ENCODE results near the gene RPA3.

The RPA3 gene

DNA sequence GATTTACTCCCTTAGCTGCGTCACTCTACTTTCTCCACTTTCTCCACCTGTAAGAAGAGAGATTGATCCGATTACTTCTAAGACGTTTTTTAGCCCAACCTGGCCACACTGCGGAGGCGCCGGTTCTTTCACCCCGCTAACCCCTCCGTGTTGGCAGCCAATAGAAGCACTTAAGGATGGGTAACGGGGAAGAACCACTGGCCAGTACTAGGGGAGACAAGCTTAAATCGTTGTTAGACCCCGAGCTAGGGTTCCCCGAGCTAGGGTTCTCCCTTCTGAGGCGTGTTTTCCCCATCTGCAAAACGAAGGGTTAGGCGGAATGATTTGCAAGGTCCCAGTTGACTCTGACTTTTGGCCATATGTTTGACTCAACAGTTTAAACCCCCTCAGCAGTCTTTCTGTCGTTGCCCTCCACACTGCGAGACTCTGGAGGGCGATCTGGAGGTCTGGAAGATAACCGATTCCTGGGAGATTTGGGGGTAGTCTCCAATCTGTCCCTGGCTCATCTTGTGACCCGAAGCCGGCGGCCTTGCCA lies 77.2 kb downstream of the RPA3 start:
- TF ChIP-seq TAF1 (IDR thresholded peaks at IDR 0.05; ENCODE audit: low read depth) (no peak; the same call in 1 of the 2 replicates), FOXM1 (IDR thresholded peaks at IDR 0.05; ENCODE audit: borderline replicate concordance, low read depth) (no peak), CEBPB (IDR thresholded peaks at IDR 0.05) (no peak), ZBTB7A (IDR thresholded peaks at IDR 0.05; ENCODE audit: low read depth) (no peak), EP300 (IDR thresholded peaks at IDR 0.05; ENCODE audit: borderline replicate concordance) (no peak), NFIC (IDR thresholded peaks at IDR 0.05) (no peak), YY1 (IDR thresholded peaks at IDR 0.05; ENCODE audit: low read depth) (no peak), RAD21 (IDR thresholded peaks at IDR 0.05; ENCODE audit: low read depth) (no peak), TEAD4 (IDR thresholded peaks at IDR 0.05) (no peak), EGR1 (IDR thresholded peaks at IDR 0.05) (no peak), CREB1 (IDR thresholded peaks at IDR 0.05; ENCODE audit: low read depth) (no peak), TCF12 (IDR thresholded peaks at IDR 0.05; ENCODE audit: low read depth) (no peak)
- TF ChIP-seq, protein P1, sequence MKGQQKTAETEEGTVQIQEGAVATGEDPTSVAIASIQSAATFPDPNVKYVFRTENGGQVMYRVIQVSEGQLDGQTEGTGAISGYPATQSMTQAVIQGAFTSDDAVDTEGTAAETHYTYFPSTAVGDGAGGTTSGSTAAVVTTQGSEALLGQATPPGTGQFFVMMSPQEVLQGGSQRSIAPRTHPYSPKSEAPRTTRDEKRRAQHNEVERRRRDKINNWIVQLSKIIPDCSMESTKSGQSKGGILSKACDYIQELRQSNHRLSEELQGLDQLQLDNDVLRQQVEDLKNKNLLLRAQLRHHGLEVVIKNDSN (IDR thresholded peaks at IDR 0.05) = no peak
- TF ChIP-seq, protein P2, sequence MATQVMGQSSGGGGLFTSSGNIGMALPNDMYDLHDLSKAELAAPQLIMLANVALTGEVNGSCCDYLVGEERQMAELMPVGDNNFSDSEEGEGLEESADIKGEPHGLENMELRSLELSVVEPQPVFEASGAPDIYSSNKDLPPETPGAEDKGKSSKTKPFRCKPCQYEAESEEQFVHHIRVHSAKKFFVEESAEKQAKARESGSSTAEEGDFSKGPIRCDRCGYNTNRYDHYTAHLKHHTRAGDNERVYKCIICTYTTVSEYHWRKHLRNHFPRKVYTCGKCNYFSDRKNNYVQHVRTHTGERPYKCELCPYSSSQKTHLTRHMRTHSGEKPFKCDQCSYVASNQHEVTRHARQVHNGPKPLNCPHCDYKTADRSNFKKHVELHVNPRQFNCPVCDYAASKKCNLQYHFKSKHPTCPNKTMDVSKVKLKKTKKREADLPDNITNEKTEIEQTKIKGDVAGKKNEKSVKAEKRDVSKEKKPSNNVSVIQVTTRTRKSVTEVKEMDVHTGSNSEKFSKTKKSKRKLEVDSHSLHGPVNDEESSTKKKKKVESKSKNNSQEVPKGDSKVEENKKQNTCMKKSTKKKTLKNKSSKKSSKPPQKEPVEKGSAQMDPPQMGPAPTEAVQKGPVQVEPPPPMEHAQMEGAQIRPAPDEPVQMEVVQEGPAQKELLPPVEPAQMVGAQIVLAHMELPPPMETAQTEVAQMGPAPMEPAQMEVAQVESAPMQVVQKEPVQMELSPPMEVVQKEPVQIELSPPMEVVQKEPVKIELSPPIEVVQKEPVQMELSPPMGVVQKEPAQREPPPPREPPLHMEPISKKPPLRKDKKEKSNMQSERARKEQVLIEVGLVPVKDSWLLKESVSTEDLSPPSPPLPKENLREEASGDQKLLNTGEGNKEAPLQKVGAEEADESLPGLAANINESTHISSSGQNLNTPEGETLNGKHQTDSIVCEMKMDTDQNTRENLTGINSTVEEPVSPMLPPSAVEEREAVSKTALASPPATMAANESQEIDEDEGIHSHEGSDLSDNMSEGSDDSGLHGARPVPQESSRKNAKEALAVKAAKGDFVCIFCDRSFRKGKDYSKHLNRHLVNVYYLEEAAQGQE (IDR thresholded peaks at IDR 0.05; ENCODE audit: low read depth) = no peak

DNA sequence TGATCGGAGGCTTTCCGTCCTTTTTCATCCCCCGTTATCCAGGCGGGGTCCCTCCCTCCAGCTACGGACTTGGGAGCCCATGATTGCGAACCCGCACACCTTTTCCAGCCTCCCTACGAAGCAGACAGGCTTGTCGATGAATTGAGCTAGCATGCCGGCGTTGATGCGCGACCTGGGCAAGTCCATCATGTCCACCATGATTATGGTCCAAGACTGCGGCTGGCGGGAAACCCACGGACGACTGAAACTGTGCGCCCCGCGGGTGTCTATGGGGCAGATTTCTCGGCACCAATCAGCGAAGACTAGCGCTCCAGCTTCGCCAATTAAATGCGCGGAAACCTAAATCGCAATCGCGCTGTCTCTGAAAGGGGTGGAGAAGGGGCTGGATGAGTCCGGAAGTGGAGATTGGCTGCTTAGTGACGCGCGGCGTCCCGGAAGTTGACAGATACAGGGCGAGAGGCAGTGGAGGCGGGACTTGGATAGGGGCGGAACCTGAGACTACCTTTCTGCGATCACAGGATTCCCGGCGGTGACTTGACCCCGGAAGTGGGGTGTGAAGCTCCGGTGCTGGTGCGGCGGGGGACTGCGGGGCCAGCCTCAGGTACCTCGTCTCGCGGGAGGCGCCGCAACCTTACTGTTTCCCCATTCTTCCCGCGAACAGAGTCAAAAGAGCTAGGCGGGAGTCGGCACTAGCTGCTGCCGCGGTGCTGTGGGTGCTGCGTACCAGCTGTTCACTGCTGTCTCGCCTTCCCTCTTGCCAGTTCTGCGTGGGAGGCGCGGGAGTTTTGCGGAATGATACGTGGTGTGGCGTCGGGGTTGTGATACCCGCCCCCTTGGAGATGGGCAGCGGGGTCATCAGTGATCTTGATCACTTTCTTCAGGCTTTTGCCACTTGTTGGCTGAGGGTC lies 77.9 kb downstream of the RPA3 start, which contains the start of gene UMAD1:
UMAD1 (plus strand) TSS at position 532 of the 908 bp plus-strand sequence. CDS start 32,620 bp downstream, outside the sequence.
- no peak for TF ChIP-seq NFIC (IDR thresholded peaks at IDR 0.05)
- no peak; the same call in none of the 2 replicates for TF ChIP-seq TAF1 (IDR thresholded peaks at IDR 0.05; ENCODE audit: low read depth)
- TF ChIP-seq TEAD4 (IDR thresholded peaks at IDR 0.05) = peak; percentile 28; the same call in 1 of the 2 replicates
- peak; percentile 9; the same call in 1 of the 2 replicates for TF ChIP-seq TCF12 (IDR thresholded peaks at IDR 0.05; ENCODE audit: low read depth)
- no peak for TF ChIP-seq ZBTB7A (IDR thresholded peaks at IDR 0.05; ENCODE audit: low read depth)
- TF ChIP-seq, protein P3, sequence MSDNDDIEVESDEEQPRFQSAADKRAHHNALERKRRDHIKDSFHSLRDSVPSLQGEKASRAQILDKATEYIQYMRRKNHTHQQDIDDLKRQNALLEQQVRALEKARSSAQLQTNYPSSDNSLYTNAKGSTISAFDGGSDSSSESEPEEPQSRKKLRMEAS (IDR thresholded peaks at IDR 0.05) = peak; percentile 56; the same call in 1 of the 2 replicates
- no peak; the same call in 1 of the 2 replicates for TF ChIP-seq EP300 (IDR thresholded peaks at IDR 0.05; ENCODE audit: borderline replicate concordance)
- TF ChIP-seq, protein P1 (IDR thresholded peaks at IDR 0.05) = no peak; the same call in 1 of the 2 replicates
- TF ChIP-seq, protein P2 (IDR thresholded peaks at IDR 0.05; ENCODE audit: low read depth) = no peak
- no peak for TF ChIP-seq RAD21 (IDR thresholded peaks at IDR 0.05; ENCODE audit: low read depth)
- TF ChIP-seq YY1 (IDR thresholded peaks at IDR 0.05; ENCODE audit: low read depth) = peak; percentile 88
- TF ChIP-seq CREB1 (IDR thresholded peaks at IDR 0.05; ENCODE audit: low read depth) = peak; percentile 68
- TF ChIP-seq EGR1 (IDR thresholded peaks at IDR 0.05) = peak; percentile 95
- TF ChIP-seq FOXM1 (IDR thresholded peaks at IDR 0.05; ENCODE audit: borderline replicate concordance, low read depth) = no peak; the same call in 1 of the 2 replicates
- TF ChIP-seq CEBPB (IDR thresholded peaks at IDR 0.05) = no peak

DNA sequence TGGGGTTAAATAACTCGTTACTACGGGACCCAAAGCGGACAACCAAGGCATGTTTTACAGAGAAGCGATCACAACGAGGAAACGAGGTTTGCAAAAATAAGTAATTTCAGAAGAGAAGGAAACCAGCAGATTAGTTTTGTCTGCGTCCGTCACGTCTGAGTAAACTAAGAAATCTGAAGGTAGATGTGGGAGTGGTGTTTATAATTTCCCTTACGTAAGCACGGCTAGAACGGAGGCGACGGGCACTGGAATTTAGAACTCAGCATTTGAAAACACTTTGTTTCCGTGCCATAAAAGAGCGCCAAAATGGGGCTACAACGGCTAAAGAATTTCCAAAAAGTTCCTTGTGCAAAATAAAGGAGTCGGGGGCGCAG lies 78.6 kb downstream of the RPA3 start:
- TF ChIP-seq EGR1 (IDR thresholded peaks at IDR 0.05) = no peak
- no peak for TF ChIP-seq EP300 (IDR thresholded peaks at IDR 0.05; ENCODE audit: borderline replicate concordance)
- no peak for TF ChIP-seq CREB1 (IDR thresholded peaks at IDR 0.05; ENCODE audit: low read depth)
- TF ChIP-seq FOXM1 (IDR thresholded peaks at IDR 0.05; ENCODE audit: borderline replicate concordance, low read depth) = no peak

DNA sequence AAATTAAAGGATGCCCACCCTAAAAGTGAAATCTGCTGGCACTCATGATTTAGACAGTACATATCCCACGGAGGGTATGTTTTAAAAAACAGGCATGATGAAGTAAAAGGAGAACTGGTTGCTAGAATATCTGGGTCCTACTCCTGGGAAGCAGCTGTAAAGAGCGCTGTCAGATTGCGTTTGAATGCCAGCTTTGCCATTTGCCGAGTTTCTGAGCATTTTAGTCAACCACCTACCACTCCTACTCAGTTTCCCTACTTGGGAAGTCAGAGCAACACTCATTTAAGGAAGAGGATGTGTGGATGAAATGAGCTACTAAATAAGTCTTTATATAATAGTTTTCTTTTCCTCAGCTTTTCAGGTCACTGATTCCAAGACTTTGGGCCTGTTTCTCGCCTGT lies 79.0 kb downstream of the RPA3 start:
- TF ChIP-seq EP300 (IDR thresholded peaks at IDR 0.05; ENCODE audit: borderline replicate concordance) = no peak
- no peak for TF ChIP-seq ZBTB7A (IDR thresholded peaks at IDR 0.05; ENCODE audit: low read depth)
- TF ChIP-seq, protein P1 (IDR thresholded peaks at IDR 0.05) = no peak
- TF ChIP-seq TEAD4 (IDR thresholded peaks at IDR 0.05) = no peak
- no peak for TF ChIP-seq RAD21 (IDR thresholded peaks at IDR 0.05; ENCODE audit: low read depth)
- no peak for TF ChIP-seq YY1 (IDR thresholded peaks at IDR 0.05; ENCODE audit: low read depth)
- no peak for TF ChIP-seq FOXM1 (IDR thresholded peaks at IDR 0.05; ENCODE audit: borderline replicate concordance, low read depth)
- no peak for TF ChIP-seq NFIC (IDR thresholded peaks at IDR 0.05)
- TF ChIP-seq TCF12 (IDR thresholded peaks at IDR 0.05; ENCODE audit: low read depth) = no peak
- no peak for TF ChIP-seq TAF1 (IDR thresholded peaks at IDR 0.05; ENCODE audit: low read depth)
- TF ChIP-seq, protein P3 (IDR thresholded peaks at IDR 0.05) = no peak
- no peak for TF ChIP-seq EGR1 (IDR thresholded peaks at IDR 0.05)
- TF ChIP-seq, protein P2 (IDR thresholded peaks at IDR 0.05; ENCODE audit: low read depth) = no peak
- no peak for TF ChIP-seq CEBPB (IDR thresholded peaks at IDR 0.05)
- no peak for TF ChIP-seq CREB1 (IDR thresholded peaks at IDR 0.05; ENCODE audit: low read depth)

All from Ishikawa (cell line).